GM18505 (cell line): Measurements from ENCODE around the gene NPIPB8.
"Not testable (repeated sequence)": the region's sequence is repeated elsewhere in the genome, so short reads cannot be mapped to it uniquely, and the experiment has no call there.

ENCODE experiments used
- ATAC-seq: cut with Tn5 transposase; IDR thresholded peaks from one replicate; pipeline ENCODE4 v1.9.1; 2021; ENCODE audit not compliant: unreplicated experiment
- POLR2A ChIP-seq: IDR thresholded peaks from 4 replicates; pipeline ENCODE4 v1.6.1; 2011; ENCODE audit warnings: borderline replicate concordance; ENCODE audit not compliant: insufficient read depth, insufficient read length; ENCODE audit errors: extremely low read depth

NPIPB8 gene

DNA sequence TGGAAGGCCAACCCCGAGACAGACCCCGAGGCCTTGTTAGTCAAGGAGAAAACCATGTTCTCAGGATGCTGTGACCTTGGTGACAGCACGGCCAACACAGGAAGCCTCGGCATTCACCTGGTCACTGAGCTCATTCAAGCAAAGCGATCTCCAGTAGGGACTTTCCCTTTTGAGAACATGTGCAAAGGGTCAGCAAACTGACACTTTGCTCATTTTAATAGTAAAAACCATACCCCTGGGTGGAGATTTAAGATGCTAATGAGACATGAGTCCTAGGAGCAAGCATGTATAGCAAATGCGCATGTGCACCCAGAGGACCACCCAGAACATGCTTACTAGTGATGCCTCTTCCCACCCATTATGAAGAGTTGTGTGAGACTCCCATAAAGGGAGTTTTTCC is 35.3 kb upstream of the NPIPB8 start:
- ATAC-seq = no peak

DNA sequence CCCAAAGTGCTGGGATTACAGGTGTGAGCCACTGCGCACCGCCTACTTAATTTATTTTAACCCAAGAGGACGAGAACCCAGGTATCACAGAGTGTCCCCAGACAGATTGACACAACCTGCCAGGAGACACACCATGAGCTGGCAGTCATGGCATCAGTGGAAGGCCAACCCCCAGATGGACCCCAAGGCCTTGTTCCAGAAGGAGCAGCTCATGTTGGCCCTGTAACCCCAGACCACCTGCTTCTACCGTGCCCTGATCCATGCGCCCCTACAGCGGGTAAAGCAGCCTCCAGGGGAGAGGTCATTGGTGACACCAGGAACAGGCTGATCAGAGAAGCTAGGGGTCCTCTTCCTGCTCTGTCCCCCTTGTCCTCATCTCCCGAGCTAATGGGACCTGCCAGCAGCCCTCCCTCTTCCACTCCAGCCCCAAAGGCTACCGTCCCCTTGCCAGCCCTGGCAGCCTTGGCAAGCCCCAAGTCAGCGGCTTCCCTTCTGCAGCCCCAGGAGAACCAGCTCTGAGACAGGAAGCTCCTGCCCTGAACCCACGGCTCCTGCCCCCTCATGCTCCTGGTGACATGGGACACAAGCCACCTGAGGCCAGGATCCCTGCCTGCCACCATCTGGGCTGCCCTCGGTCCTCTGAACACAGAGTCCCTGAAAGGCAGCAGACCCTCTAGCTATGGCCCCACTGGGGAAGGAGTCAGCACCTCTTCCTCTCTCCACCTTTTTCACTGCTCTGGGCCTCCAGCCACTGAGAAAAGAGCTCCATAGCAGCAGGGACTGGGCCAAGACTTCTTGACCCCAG is 34.3 kb upstream of the NPIPB8 start:
- ATAC-seq = no peak
- no peak for TF ChIP-seq POLR2A

More for the DNA sequence above, 35.3 kb upstream of the NPIPB8 start:
- no peak for TF ChIP-seq POLR2A

DNA sequence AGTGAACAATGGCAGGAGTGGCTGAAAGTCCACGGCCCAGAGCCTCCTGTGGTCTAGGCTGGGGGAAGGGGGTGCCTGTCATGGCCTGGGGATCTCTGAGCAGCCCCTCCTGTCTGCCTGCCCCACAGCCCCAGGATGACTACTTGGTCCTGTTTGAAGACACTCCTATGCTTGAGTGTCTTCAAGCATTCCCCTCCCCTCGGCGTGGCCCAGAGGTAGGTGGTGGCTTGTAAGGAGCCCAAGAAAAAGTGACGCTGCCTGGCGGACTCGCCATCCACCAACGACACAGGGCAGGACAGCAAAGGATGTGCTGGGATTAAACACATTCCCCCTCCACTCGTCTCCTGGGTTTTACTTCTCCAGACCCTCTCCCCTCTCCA is 33.7 kb upstream of the NPIPB8 start:
- ATAC-seq = no peak

DNA sequence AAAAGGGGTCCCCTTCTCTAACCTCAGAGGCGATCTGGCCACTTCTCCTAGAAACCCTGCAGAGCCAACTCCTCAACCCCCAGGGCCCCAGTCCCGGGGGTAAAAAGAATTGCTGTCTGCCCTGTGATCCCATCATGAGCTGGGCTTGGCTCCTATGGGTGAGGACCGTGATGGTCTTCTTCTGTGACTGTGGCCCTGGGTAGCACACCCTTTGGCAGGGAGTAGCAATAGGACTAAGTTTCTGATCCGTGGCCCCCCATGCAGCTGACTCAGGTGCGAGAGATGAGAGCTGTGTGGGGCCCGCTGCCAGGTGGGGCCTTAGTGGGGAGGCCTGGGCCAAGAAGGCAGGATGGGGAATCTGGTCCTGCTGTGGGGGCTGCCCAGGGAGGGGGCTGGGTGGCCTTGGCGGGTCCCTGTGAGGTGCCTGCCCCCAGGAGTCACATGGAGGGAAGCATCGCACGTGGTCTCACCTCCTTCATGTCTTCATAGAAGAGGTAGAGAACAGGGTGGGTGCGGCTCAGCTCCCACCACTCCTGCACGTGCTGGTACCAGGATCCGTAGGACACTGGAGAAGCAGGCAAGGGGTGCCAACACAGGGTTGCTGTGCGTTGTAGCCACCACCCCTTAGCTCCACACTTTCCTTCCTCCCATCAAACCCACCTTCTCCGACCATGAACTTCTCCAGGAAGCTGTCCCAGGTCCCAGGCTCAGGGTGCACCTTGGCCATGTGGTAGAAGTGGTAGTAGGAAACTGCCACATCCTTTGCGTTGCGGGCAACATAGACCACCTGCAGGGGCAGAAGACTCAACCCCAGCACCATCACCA is 31.4 kb upstream of the NPIPB8 start:
- no peak for ATAC-seq
- TF ChIP-seq POLR2A = no peak

More for the DNA sequence above, 33.7 kb upstream of the NPIPB8 start:
- TF ChIP-seq POLR2A = no peak

DNA sequence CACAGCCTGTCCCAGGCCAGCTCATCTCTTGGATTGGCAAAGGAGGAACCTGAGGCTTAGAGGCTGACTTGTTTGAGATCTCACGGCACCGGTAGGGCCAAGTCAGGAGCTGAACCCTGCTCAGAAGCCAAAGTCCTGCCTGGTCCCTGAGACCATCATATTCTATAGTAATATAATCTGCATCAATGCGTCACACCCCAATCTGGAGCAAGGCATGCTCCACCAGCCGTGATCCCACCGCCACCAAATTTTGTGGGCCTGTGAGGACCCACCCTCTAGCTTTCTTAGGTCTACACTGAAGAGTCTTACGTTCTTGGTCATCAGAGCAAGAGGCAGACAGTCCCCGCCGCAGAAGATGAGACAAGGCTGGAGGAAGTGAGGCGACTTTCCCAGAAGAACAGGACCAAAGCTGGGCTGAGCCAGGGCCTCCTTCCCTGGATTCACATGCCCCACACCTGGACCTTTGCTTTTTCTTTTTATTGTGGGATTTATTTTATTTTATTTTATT is 30.7 kb upstream of the NPIPB8 start:
- no peak for TF ChIP-seq POLR2A
- ATAC-seq = no peak

DNA sequence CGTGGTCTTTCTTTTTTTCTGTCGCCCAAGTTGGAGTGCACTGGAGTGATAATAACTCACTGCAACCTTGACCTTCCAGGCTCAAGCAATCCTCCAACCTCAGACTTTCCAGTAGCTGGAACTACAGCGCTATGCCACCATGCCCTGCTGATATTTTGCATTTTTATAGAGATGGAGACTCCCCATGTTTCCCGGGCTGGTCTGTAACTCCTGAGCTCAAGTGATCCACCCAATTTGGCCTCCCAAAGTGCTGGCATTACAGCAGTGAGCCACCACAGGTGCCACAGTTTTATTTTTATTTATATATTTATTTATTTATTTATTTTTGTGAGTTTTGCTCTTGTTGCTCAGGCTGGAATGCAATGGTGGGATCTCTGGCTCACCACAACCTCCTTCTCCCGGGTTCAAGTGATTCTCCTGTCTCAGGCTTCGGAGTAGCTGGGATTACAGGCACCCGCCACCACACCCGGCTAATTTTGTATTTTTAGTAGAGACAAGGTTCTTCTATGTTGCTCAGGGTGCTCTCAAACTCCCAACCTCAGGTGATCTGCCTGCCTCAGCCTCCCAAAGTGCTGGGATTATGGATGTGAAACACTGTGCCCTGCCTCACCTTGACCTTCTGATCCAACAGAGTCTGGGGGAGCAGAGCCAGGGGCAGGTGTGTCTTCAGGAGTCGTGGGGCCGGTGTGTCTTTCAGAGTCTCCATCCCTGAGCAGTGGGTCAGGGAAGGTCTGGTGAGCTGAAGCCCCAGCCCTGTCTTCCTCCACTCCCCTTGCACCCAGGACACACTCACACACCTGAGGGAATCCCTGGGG is 30.0 kb upstream of the NPIPB8 start:
- ATAC-seq = not testable (repeated sequence)

DNA sequence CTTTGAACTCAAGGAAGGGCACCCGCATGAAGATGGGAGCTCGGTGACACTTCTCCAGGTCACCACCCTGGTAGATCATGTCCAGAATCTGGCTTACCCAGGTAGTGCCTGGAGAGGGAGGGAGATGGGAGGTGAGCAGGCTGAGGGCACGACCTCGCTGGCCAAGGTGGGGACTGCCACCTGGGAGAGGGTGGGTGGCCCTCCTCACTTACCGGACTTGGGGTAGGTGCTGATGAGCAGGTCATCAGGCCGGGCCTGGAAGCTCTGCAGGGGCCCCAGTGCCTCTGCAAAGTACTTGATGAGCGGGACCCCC is 29.4 kb upstream of the NPIPB8 start:
- ATAC-seq = not testable (repeated sequence)

DNA sequence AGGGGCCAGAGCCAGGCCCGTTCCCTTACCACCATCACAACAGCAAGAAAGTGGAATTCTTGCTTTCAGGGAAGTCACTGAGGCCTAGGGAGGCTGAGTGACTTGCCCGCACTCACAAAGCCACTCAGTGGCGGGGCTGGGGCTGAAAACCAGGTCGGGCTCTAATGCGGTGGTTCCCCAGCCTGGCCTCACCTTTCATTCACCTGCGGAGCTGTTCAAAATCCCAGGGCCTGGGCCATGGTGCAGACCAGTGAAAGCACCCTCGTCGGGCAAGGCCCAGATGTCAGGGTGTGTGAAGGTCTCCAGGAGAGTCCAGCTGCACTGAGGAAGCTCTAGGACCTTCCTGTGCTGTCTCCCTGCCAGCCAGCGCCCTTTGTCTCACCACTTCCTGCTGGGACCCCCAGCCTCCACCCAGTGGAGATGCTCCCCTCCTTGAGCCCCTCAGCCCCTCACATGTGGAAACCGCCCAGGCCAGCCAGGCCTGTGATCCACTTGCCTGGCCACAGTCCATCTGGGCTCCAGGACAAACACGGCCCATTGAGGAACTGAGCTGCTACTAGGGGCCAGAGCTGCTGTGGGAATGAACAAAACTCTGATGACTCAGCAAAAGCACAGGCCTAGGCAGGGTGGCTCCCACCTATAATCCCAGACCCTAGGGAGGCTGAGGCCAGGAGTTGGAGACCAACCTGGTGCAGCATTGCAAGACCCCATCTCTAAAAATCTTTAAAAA is 28.8 kb upstream of the NPIPB8 start:
- not testable (repeated sequence) for ATAC-seq

DNA sequence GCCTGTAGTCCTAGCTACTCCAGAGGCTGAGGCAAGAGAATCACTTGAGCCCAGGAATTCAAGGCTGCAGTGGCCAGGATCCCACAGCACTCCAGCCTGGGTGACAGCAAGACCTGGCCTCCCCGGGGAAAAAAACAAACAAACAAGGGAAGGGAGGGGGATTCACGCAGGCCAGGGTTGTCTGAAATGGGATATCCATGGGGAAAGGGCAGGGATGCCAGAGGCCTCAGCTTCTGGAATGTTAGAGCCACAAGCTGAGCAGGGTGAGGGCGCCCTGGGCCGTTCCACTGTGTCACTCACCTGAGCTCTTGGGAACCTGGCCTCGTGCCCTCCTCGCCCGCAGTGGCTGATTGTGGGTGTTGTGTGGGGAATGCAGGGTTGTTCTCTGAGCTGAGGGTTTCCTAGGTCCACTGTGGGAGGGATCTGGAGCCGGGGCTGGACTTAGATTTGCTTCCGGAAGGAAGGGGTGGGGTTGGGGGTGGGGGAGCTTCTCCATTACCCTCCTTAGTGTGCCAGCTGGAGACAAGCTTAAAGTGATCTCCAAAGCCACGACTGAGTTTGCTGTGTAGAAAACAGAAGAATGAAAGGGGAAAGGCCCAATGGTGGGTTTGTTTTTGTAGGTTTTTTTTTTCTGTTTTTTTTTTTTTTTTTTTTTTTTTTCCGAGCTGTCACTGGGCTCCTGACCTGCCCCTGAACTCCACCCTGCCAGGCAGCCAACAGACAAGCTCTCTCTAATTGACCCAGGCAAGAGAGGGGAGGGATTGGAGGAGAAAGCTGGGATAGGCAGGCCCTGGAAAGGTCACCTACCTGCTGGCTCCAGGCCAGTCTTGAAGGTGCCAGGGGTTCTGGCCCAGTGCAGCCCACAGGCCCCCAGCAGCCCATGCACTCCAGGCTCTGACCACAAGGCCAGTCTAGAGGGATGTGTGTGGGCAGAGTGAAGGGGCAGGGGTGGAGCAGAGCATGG is 28.0 kb upstream of the NPIPB8 start, which contains the start of gene SULT1A1:
SULT1A1 (minus strand) TSS at position 414 of the 964 bp plus-strand sequence. CDS start 1,189 bp downstream, outside the sequence.
- no peak for ATAC-seq
- TF ChIP-seq POLR2A = no peak

DNA sequence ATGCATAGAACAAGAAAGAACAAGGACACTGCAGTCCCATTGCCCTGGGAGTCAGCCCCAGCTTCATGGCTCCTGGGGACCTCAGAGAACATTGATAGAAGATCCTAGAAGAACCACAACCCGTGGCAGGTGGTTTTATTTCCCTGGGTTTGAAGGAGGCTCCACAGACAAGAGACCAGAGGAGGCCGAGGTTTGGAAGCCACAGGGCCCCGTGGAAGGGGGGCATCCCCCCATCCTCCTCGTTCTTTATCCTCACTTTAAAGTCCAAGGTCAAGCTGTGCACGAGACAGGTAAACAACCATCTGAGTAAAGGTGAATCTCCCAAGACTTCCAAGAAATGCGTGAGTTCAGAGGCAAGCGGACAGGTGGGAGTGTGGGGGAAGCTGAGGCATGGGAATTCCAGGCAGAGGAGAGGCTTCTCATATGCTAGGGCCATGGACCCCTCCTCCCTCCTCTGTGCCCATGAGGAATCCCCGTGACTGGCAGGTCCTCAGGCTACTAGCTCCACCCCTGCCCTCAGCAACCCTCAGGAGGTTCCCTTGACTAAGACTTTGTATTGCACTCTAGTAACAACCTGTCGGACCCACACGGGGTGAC is 27.2 kb upstream of the NPIPB8 start:
- no peak for ATAC-seq
- no peak for TF ChIP-seq POLR2A

DNA sequence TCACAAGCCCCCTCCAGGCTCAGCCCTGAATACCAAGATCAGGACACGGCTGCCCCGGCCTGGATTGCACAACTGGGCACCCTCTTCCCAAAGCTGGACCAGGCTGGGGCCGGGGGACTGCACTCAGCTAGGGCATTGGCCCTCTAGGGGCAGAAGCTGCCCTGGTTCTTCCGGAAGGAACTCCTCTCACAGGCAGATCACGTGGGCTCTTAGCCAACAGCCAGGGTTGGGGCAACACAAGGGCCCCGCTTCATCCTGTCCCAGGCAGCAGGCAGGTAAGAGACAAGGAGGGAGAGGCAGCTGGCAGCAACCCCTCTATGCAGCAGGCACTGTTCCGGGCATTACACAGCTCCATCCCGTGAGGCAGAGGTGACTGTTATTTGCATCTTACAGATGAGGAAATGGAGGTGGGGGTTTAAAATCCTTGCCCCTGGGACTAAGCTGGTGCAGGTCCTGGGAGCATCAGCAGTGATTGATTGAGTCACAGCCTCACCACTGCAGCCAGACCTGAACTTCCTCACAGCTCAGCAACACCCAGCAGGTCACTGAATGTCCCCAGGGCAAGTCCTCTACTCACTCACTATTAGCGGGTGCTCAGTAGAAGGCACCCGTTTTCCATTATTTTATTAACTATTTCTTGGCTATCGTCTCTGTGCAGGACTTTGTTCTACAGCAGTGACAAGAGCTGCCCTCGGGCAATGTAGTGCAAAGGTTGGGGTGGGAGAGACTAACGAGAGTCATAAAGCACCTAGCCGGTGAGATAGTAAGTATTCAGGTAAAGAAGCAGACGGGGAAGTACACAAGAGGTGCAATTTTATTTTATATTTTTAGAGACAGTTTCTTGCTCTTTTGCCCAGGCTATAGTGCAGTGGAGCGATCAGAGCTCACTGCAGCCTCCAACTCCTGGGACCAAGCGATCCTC is 25.2 kb upstream of the NPIPB8 start:
- ATAC-seq = not testable (repeated sequence)

DNA sequence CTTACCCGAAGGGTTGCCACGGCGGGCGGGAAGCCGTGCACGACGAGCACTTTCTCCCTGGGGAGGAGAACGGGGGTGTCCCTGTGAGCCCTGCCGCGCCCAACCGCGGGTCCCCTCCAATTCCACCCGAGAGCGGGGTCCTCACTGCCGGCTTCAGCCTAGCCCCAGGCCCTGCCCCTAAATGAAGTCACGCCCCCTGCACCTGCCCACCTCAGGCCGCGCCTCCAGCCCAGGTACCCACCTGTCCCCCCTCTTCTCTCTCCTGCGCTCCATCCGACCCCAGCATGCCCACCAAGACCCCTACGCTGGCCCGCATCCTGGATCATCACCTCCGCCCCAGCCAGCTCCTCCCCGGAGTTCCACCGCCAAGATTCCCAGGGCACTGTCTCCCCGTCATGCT is 24.0 kb upstream of the NPIPB8 start:
- not testable (repeated sequence) for ATAC-seq

DNA sequence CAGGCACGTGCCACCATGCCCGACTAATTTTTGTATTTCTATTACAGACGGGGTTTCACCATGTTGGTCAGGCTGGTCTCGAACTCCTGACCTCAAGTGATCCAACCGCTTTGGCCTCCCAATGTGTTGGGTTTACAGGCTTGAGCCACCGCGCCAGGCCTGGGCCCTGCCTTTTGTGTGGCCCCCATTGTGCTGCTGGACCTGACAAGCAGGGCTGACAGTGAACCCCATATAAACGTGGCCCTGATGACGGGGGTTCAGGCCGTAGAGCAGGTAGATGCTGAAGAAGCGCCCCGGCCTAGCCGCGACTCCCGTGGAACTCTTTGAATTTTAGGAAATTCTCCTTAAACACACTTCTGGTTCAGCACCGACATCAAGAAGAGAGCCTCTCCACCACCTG is 23.3 kb upstream of the NPIPB8 start:
- ATAC-seq = not testable (repeated sequence)

DNA sequence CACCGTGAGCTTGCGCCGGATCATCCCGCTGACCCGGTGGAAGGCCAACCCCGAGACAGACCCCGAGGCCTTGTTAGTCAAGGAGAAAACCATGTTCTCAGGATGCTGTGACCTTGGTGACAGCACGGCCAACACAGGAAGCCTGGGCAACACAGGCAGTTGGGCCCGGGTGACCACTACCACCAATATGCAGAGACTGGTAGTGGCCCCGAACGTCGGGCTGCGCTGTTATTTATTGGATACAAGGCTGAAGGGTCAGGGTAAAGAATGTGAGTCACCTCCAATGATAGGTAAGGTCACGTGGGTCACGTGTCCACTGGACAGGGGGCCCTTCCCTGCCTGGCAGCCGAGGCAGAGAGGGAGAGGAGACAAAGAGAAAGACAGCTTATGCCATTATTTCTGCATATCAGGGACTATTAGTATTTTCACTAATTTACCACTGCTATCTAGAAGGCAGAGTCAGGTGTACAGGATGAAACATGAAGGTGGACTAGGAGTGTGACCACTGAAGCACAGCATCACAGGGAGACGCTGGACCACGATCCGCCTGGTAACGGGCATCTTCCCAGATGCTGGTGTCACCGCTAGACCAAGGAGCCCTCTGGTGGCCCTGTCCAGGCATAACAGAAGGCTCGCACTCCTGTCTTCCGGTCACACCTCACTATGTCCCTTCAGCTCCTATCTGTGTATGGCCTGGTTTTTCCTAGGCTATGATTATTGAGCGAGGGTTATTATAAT is 22.2 kb upstream of the NPIPB8 start:
- not testable (repeated sequence) for ATAC-seq

DNA sequence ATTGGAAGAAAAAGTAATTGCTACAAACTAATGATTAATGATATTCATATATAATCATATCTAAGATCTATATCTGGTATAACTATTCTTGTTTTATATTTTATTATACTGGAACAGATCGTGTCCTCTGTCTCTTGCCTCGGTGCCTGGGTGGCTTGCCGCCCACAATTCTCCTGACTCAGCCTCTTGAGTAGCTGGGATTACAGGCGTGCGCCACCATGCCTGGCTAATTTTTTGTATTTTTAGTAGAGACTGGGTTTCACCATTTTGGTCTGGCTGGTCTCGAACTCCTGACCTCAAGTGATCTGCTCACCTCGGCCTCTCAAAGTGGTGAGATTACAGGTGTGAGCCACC is 21.7 kb upstream of the NPIPB8 start:
- not testable (repeated sequence) for ATAC-seq
